HG02642 (cell line): ENCODE results near the gene CHID1.

Experiments used
- ATAC-seq: cut with Tn5 transposase; IDR thresholded peaks from one replicate; pipeline ENCODE4 v1.9.1; 2021; ENCODE audit warnings: mild to moderate bottlenecking; ENCODE audit not compliant: unreplicated experiment, poor library complexity

Gene CHID1

GRCh38 chr11:827146-827896 is 83.3 kb downstream of the CHID1 start:
- ATAC-seq = peak; percentile 45

- ATAC-seq = no peak
These were observed 83.8 kb downstream of the CHID1 start for GRCh38 chr11:826836-827145.

GRCh38 chr11:826227-826621 is 84.4 kb downstream of the CHID1 start:
- no peak for ATAC-seq

- no peak for ATAC-seq
These were observed 85.0 kb downstream of the CHID1 start for GRCh38 chr11:825366-826226.

- ATAC-seq = no peak
These were observed 85.7 kb downstream of the CHID1 start for GRCh38 chr11:824942-825341.

GRCh38 chr11:824292-824880 is 86.2 kb downstream of the CHID1 start:
- ATAC-seq = no peak

GRCh38 chr11:823441-824291 is 86.9 kb downstream of the CHID1 start:
- ATAC-seq = no peak

- ATAC-seq = no peak
These were observed 88.9 kb downstream of the CHID1 start for GRCh38 chr11:821512-822371.

GRCh38 chr11:820655-821511 is 89.7 kb downstream of the CHID1 start:
- ATAC-seq = no peak

- peak; percentile 70 for ATAC-seq
These were observed 90.5 kb downstream of the CHID1 start for GRCh38 chr11:819943-820649.

GRCh38 chr11:819129-819931 is 91.3 kb downstream of the CHID1 start:
- peak; percentile 71 for ATAC-seq

GRCh38 chr11:818396-819128 is 92.0 kb downstream of the CHID1 start, which contains the start of gene PNPLA2:
TSS of gene PNPLA2 (plus strand) at chr11:818914. CDS start at chr11:819719, 805 bp downstream.
- peak; percentile 0 for ATAC-seq
